Measurements from ENCODE around the gene LTBR. TPM values are rescaled to one million over a fixed set of nuclear protein-coding genes. Genes with fewer than 3 reads are reported as not detected.

Gene LTBR
- polyA plus RNA-seq, 2 of the 4 experiments (the other 2 are of a cell fraction), result 57.3 to 110 TPM

DNA sequence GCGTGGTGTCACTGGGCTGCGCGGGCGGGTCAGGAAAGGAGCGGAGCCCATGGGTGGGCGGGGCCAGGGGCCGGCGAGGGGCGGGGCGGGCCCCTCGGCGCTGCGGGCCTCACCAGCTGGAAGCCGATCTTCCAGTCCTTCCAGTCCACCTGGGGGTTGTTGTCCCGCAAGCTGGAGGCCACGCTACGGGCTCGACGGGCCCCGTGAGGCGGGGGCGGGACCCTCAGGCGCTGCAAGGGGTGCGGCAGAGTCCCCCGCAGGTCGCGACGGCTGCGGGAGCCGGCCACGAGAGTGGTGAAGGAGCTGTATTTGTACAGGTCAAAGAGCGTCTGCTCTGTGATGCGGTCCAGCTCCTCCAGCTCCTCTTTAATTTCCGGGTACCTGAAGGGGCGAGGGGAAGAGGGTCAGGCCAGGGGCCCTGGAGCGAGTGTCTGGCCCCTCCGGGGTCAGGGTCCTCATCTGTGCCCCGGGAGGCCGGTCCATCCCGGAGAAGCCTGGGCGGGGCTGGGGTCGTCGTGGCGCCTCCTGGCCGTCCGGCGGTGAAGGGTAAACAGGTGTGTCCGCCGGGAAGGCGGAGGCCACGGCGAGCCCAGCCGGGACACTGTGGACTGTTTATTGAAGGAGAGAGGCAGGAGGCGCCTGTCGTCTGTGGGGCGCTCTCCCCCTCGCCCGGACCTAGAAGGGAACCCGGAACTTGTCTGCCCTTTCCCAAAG, 20.5 kb upstream of the LTBR start (continued):
- TF ChIP-seq, protein P1, sequence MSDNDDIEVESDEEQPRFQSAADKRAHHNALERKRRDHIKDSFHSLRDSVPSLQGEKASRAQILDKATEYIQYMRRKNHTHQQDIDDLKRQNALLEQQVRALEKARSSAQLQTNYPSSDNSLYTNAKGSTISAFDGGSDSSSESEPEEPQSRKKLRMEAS (IDR thresholded peaks at IDR 0.05), result peak; percentile 63

GRCh38 chr12:6364044-6364374, 20.0 kb upstream of the LTBR start:
- TF ChIP-seq ZSCAN20 (CRISPR knock-in tag; IDR thresholded peaks at IDR 0.05), result 0 out of 2 replicates have a peak, but pooled peaks have one; percentile 35
- TF ChIP-seq EHF (CRISPR knock-in tag; IDR thresholded peaks at IDR 0.05), result 0 out of 2 replicates have a peak, but pooled peaks have one; percentile 9
- TF ChIP-seq ZFP36 (IDR thresholded peaks at IDR 0.05; ENCODE audit: borderline replicate concordance, partially characterized antibody), result no peak
- no peak for TF ChIP-seq NFE2L2 (conservative IDR thresholded peaks at IDR 0.05; ENCODE audit: low read length)
- TF ChIP-seq, protein P2, sequence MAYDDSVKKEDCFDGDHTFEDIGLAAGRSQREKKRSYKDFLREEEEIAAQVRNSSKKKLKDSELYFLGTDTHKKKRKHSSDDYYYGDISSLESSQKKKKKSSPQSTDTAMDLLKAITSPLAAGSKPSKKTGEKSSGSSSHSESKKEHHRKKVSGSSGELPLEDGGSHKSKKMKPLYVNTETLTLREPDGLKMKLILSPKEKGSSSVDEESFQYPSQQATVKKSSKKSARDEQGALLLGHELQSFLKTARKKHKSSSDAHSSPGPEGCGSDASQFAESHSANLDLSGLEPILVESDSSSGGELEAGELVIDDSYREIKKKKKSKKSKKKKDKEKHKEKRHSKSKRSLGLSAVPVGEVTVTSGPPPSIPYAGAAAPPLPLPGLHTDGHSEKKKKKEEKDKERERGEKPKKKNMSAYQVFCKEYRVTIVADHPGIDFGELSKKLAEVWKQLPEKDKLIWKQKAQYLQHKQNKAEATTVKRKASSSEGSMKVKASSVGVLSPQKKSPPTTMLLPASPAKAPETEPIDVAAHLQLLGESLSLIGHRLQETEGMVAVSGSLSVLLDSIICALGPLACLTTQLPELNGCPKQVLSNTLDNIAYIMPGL (CRISPR knock-in tag; IDR thresholded peaks at IDR 0.05; ENCODE audit: borderline replicate concordance), result no peak
- Histone ChIP-seq H3K4me1 (peaks cover 59% of the 10 kb centered on the region), H3K4me3 (peak overlapping the region; percentile 65), H3K27ac (peak overlapping the region; percentile 98), H3K9me3 (no peaks in the 10 kb centered on the region), H3K4me2 (peak overlapping the region; percentile 75)
- no peak for FAIRE-seq
- ATAC-seq, result no peak
- DNase-seq (ENCODE audit: low read depth in 1 of 2, low spot score in 1 of 2), result no peak
- ChIA-PET POLR2A (interaction anchor here (0.9 to 3.5 kb wide), 13 partner anchors 8 to 170 kb away, joined by 3 to 76 read pairs (median 11); partner anchors contain the start of genes GAPDH, LTBR, TNFRSF1A and VAMP1), CTCF (interaction anchor here (1.2 to 24.7 kb wide), 6 partner anchors 10 to 174 kb away, joined by 4 to 705 read pairs (median 6); partner anchors contain the start of genes LTBR and TNFRSF1A)
- WGBS (ENCODE audit: missing lambda C conversion rate), result 2% methylated on average over 14 of the region's 15 CpGs

GRCh38 chr12:6367065-6367968, 16.6 kb upstream of the LTBR start:
- Histone ChIP-seq H3K27ac (peak overlapping the region; percentile 97 to 99), H3K4me3 (no peak overlapping the region), H3K4me2 (0 out of 3 replicates have a peak overlapping the region, but pooled peaks have one; percentile 11), H3K4me1 (peaks cover 64% of the 10 kb centered on the region), H3K9me3 (no peaks in the 10 kb centered on the region)
- peak in 1 of 2 experiments; percentile 77 for DNase-seq (ENCODE audit: low read depth in 1 of 2, low spot score in 1 of 2)
- ATAC-seq, result no peak
- ChIA-PET POLR2A (interaction anchor here (1.3 kb wide), 2 partner anchors 31 to 167 kb away, joined by 5 to 8 read pairs; partner anchors contain the start of gene GAPDH), CTCF (interaction anchor here (1.5 to 24.7 kb wide), 3 partner anchors 28 to 98 kb away, joined by 4 to 705 read pairs (median 12); partner anchors contain the start of gene TNFRSF1A)
- no peak for FAIRE-seq
- 56% methylated on average over 11 of the region's 11 CpGs for WGBS (ENCODE audit: missing lambda C conversion rate)
- TF ChIP-seq SMC3 (IDR thresholded peaks at IDR 0.05) (peak; percentile 52), ZNF302 (CRISPR knock-in tag; IDR thresholded peaks at IDR 0.05) (no peak), HOXA7 (CRISPR knock-in tag; IDR thresholded peaks at IDR 0.05) (no peak), POLR2AphosphoS2 (conservative IDR thresholded peaks at IDR 0.05; ENCODE audit: low read length) (no peak), HOXB13 (CRISPR knock-in tag; IDR thresholded peaks at IDR 0.05; ENCODE audit: low read depth) (no peak), E2F6 (IDR thresholded peaks at IDR 0.05; ENCODE audit: borderline replicate concordance, low read depth) (peak; percentile 35; the same call in 1 of the 2 replicates), RAD21 (conservative IDR thresholded peaks at IDR 0.05 in 1 of 2, IDR thresholded peaks at IDR 0.05 in 1 of 2) (peak; percentile 48 to 57; a peak in 4 of 5 replicates), POLR2A (IDR thresholded peaks at IDR 0.05; ENCODE audit: low read length) (no peak), BHLHE40 (IDR thresholded peaks at IDR 0.05; ENCODE audit: low read depth, low read length) (no peak)
- TF ChIP-seq, protein P3, sequence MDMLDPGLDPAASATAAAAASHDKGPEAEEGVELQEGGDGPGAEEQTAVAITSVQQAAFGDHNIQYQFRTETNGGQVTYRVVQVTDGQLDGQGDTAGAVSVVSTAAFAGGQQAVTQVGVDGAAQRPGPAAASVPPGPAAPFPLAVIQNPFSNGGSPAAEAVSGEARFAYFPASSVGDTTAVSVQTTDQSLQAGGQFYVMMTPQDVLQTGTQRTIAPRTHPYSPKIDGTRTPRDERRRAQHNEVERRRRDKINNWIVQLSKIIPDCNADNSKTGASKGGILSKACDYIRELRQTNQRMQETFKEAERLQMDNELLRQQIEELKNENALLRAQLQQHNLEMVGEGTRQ (IDR thresholded peaks at IDR 0.05), result peak; percentile 27; the same call in 1 of the 2 replicates
- TF ChIP-seq, protein P1 (IDR thresholded peaks at IDR 0.05), result peak; percentile 54

Measured in A549 (cell line).